GM21786 (cell line): Measurements from ENCODE around the gene DYRK1B.
"Not testable (repeated sequence)": the region's sequence is repeated elsewhere in the genome, so short reads cannot be mapped to it uniquely, and the experiment has no call there.

Source experiments
- ATAC-seq: cut with Tn5 transposase; IDR thresholded peaks from one replicate; pipeline ENCODE4 v1.9.1; 2021; ENCODE audit not compliant: unreplicated experiment

Gene DYRK1B

DNA sequence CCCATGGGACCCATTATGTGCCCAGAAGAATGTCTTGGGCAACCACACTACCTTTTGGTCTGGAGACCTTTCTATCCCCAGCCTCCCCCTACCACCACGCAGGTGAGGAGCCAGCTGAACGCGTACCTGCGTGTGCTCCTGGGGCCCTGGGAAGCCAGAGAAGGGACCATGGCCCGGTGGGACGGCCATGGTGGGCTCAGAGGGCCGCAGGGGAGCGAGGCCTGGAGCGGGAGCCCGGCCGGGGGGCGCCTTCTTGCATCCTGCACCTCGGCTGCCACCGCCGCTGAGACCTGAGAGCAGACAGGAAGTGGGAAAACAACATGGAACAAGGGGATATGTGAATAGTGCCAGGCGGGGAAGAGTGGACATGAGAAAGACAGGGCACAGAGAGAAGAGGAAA lies 2.3 kb downstream of the DYRK1B start:
- ATAC-seq, result no peak

- ATAC-seq, result no peak
Observed at GRCh38 chr19:39830847-39831246, 3.1 kb downstream of the DYRK1B start.

DNA sequence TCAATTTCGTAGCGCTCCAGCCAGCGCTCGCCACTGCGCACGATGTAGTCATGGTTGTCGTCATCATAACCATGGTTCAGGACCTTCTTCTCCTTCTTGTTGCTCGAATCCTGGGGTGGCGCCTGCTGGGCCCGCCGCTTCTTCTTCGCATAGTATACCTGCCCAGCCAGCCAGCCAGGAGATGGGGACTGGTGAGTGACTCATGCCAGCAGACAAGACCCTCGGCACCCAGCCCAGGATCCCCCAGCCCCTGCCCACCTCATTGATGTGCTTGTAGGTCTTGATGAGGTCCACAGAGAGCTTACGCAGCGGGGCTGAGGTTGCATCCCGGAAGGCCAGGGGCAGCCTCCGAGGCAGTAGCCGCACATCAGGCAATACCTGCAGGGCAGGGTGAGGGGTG lies 3.6 kb downstream of the DYRK1B start:
- ATAC-seq, result no peak

- ATAC-seq, result no peak
Observed at GRCh38 chr19:39829702-39830275, 4.2 kb downstream of the DYRK1B start.

GRCh38 chr19:39828654-39829032 lies 5.3 kb downstream of the DYRK1B start:
- no peak for ATAC-seq

GRCh38 chr19:39828015-39828653 lies 5.8 kb downstream of the DYRK1B start:
- ATAC-seq, result no peak

DNA sequence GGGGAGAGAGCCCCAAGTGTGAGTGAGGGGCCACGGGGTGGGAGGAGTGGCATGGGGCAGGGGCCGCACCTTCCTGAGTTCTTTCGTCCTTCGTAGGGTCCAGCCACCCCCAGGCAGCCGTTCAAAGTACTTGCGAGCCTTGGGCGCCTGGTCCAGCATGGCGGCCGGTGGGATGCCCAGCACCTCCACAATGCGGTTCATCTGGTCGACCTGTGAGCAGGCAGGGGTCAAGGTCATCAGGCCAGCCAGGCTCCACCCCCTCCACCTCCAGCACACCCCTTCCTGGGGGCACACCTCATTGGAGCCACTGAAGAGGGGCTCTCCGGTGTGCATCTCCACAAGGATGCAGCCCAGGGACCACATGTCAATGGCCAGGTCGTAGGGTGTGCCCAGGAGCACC lies 6.7 kb downstream of the DYRK1B start:
- ATAC-seq, result no peak

DNA sequence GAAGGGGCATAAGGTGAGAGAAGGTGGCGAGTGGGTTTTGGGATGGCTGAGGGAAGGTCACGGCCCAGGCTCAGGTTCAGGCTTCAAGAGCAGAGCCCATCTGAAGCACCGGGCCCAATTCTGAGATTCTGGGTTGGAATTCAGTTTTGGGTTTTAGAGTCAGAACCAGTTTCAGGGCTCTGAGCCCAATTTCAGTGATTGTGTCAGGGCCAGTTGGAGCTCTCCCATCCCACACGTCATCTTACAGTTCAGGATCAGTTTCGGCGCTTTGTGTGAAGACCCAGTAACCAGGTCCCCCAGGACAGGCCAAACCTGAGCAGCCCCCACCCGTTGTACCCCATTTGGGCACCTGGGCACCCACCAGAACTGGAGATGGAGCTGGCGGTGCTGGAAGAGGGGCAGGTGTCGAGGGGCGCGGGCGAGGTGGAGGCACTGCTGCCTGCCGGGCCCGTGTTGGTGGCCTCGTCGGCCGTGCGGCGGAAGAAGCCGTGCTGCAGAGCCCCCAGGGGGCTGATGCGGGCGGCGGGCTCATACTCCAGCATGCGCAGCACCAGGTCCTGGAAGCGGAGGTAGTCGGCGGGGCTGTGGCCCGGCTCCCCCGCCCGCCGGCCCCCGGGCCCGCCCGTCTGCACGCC lies 7.5 kb downstream of the DYRK1B start:
- ATAC-seq, result no peak

DNA sequence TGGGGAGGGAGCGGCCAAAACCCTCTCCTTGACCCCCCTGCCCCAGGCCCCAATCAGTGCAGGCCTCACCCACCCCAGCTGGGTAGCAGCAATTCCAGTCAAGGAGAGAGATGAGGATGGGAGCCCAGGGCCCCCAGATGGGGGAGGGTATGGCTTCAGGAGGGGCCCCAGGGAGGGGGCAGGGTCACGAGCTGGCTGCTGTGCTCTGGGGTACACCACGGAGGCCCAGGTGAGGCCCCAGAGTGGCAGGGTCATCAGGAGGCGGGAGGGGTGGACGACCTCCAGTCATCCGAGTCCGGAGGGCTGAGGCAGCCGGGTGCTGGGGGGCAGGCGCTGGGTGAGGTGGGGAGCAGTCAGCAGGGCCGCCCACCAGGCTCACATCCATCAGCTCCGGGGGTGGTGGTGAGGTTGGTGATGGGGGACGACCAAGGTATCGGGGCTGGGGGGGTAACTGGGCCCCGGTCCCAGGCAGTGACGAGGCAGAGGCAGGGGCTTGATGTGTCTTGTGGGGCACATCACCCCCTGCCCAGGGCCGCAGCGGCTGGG lies 8.4 kb downstream of the DYRK1B start:
- no peak for ATAC-seq

DNA sequence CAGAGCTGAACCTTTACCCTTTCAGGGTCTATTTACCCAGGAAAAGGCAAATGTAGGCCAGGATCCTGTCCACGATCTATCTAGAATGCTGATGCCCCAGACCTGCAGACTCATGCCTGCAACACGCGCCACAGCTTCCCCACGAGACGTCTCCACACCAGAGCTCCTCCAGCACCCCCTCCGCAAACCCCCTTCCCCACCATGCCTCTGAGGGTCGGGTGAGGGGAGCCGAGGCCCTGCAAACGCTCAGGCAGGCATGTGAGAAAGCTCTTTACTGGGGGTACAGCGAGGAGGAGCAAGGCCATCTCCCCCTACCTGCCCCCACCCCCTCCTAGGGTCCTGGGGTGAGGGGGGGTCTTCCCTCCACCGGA lies 8.9 kb downstream of the DYRK1B start:
- no peak for ATAC-seq

GRCh38 chr19:39824143-39825092 lies 9.5 kb downstream of the DYRK1B start:
- peak; percentile 92 for ATAC-seq

DNA sequence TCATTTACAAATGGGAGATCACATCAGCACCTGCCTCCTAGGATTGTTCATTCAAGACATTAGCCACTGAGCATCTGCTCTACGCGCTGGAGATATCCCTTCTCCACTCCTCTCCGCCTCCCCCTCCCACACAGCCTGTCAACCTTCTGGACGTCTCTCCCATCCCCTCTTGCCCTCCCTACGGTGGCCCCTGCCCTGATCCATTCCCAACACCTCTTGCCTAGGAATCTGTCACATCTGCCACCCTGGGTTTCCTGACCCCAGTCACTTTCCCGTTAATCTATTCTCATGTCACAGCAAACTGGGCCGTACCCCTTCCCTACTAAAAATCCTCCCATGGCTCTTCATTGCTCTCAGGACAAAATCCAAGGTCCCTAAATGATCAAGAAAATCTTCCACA lies 10.3 kb downstream of the DYRK1B start:
- ATAC-seq, result no peak

- ATAC-seq, result no peak
Observed at GRCh38 chr19:39820696-39821095, 13.3 kb downstream of the DYRK1B start.

GRCh38 chr19:39819786-39820185 lies 14.2 kb downstream of the DYRK1B start:
- no peak for ATAC-seq

GRCh38 chr19:39818626-39819097 lies 15.3 kb downstream of the DYRK1B start:
- peak; percentile 71 for ATAC-seq

DNA sequence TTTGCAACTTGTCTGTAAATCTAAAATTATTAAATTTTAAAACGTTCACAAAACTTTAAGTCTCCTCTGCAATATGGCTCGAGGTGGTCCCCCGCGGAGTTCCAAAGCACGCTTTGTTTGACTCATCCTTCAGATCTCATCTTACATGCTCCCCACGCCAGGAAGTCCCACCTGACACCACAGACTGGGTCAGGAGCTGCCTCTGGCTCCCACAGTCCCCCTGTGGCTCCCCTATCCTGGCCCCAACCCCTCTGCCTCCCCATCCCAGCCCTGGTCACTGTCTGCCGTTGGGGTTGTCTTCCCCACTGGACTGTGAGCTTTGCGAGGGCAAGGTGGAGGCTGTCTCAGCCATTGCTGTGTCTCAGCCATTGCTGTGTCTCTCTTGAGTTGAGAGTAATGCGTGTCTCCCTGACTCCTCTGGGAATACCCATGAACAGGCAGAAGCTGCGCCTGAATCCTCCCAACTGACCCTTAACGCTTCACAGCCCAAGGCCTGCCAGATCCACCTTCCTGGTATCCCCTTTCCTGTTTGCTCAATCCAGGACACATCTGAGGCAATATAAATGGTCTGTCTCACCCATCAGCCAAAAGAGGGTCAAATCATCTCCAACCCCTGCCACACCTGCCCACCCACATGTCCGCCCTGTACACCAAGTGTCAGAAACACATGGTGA lies 15.9 kb downstream of the DYRK1B start:
- no peak for ATAC-seq

- no peak for ATAC-seq
Observed at GRCh38 chr19:39816287-39817048, 17.5 kb downstream of the DYRK1B start.

- ATAC-seq, result no peak
Observed at GRCh38 chr19:39814595-39814994, 19.4 kb downstream of the DYRK1B start.

GRCh38 chr19:39814111-39814510 lies 19.9 kb downstream of the DYRK1B start:
- ATAC-seq, result not testable (repeated sequence)
